Aorta (tissue), 5 donors: ENCODE data around the gene POMZP3. TPM values are rescaled to one million over a fixed set of nuclear protein-coding genes. Genes with fewer than 3 reads are reported as not detected.
"Not testable (repeated sequence)": the region's sequence is repeated elsewhere in the genome, so short reads cannot be mapped to it uniquely, and the experiment has no call there.

ENCODE experiments used
- ATAC-seq: fragments of 200-7000 bp; cut with Tn5 transposase; one replicate; pipeline ENCODE4 v1.9.1; 2022; ENCODE audit warnings: moderate library complexity; ENCODE audit not compliant: low FRiP score
- DNase-seq, 2 donors: peaks; one replicate each; pipeline ENCODE4 v3.0.0-alpha.2; 2020
- H3K27ac ChIP-seq, 2 donors: one replicate each; pipeline ENCODE4 v1.5.1; 2013; ENCODE audit warnings: low read length in 2 of 2, mild to moderate bottlenecking in 2 of 2, moderate library complexity in 2 of 2, control low read depth in 1 of 2, inconsistent platforms in 1 of 2, low read depth in 1 of 2
- H3K27me3 ChIP-seq, 2 donors: one replicate each; pipeline ENCODE4 v1.6.1; 2013; ENCODE audit warnings: control low read depth in 1 of 2, low read length in 1 of 2, mild to moderate bottlenecking in 1 of 2, moderate library complexity in 1 of 2; ENCODE audit not compliant: insufficient read depth in 2 of 2, control insufficient read depth in 1 of 2
- H3K36me3 ChIP-seq, 2 donors: one replicate each; pipeline ENCODE4 v1.6.1; 2013; ENCODE audit warnings: control low read depth in 1 of 2, low read length in 1 of 2, mild to moderate bottlenecking in 1 of 2; ENCODE audit not compliant: insufficient read depth in 2 of 2, control insufficient read depth in 1 of 2
- H3K4me1 ChIP-seq, 2 donors: one replicate each; pipeline ENCODE4 v1.6.1; 2013; ENCODE audit warnings: low read length in 2 of 2, control low read depth in 1 of 2, mild to moderate bottlenecking in 1 of 2, moderate library complexity in 1 of 2; ENCODE audit not compliant: insufficient read depth in 2 of 2, control insufficient read depth in 1 of 2
- H3K4me3 ChIP-seq, 2 donors: one replicate each; pipeline ENCODE4 v1.5.1; 2013; ENCODE audit warnings: low read length in 2 of 2, control low read depth in 1 of 2, mild to moderate bottlenecking in 1 of 2
- H3K9me3 ChIP-seq: one replicate; pipeline ENCODE4 v1.6.1; 2013; ENCODE audit warnings: mild to moderate bottlenecking, low read length; ENCODE audit not compliant: control insufficient read depth
- WGBS, 2 donors: extraction: QIAGEN DNeasy Blood & Tissue Kit; methylation state at CpG; one replicate each; pipeline ENCODE4 v1.1.7; 2013; 5-methylcytosine and 5-hydroxymethylcytosine counted together
- intact Hi-C, 2 donors: fragments of 100-400 bp; cut with DNase I; formaldehyde crosslinking; loops; one replicate each; pipeline versions ENCODE4 v1.14.2 to v1.15.0; 2022
- polyA plus RNA-seq, 2 donors: library from polyadenylated mRNA; stranded (reverse); fragments of 200-250 nt; gene quantifications; one replicate each; pipeline ENCODE4 v1.2.3, GENCODE V29; 2013
- total RNA-seq, 2 donors: library from RNA; stranded (reverse); fragmentation: NEBNext Ultra II Directional; extraction: Animal tissue kit (Norgen Biotek cat#: 25700); gene quantifications; one replicate each; pipeline ENCODE4 v1.2.1, GENCODE V29; 2021
- donor health status: healthy with polysubstance abuse.
- donor health status: Bipolar disorder and iron deficiency.
- donor health status: DM: no; HTN: no; CAD: no.
- donor health status: DM: no; HTN: no; CAD: no.
- donor health status: DM: yes; HTN: yes; CAD: no.

The POMZP3 gene
- total and polyA plus RNA-seq, 4 donors, result 8.1 to 13.4 (median 12.3) TPM

DNA sequence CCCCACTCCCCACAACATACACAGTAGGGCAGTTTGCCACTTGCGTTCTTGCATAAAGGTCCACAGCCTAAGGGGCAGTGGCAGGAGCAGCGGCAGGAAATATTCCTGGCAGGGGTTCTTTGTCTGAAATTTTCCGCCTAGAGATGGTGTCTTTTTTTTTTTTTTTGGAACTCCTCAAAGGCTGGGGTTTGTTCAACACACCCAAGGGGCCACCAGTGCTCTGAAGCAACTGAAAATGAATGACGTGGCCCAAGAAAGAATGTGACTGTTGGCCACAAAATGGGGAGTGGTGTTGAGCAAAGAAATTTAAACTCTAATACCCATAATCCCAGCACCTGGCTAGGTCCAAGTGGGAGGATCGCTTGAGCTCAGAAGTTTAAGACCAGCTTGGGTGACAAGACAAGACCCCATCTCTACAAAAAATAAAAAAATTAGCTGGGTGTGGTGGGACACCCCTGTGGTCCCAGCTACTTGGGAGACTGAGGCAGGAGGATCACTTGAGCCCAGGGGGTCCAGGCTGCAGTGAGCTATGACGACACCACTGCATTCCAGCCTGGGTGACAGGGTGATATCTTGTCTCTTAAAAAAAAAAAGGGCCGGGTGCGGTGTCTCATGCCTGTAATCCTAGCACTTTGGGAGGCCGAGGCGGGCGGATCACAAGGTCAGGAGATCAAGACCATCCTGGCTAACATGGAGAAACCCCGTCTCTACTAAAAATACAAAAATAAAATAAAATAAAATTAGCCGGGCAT lies 7.5 kb downstream of the POMZP3 start:
- H3K4me1 ChIP-seq, DNase-seq, H3K27ac ChIP-seq, H3K36me3 ChIP-seq, H3K9me3 ChIP-seq, intact Hi-C loops, ATAC-seq, H3K27me3 ChIP-seq, H3K4me3 ChIP-seq: not testable (repeated sequence)
- 47 to 66% methylated on average over 3 to 8 of the region's 13 CpGs for WGBS, 2 donors

DNA sequence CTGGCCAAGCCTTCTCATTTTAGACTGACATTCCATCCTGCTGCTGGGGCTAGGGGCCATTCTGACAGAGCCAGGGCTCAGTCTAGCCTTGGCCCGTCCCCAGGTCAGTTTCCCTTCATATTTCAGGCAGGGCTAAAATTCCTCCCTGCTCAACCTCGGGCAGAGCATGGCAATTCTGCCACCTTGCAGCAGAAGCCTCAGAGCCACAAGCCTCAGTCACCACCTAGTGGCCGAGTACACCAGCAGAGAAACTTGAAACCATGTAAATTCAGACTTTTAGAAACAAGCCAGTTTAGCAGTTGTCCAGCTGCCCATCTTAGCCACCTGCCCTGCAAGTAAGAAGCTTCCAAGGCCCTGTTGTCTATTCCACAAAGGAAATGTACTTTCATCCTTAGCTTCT lies 13.3 kb downstream of the POMZP3 start:
- H3K27ac ChIP-seq, intact Hi-C loops, H3K36me3 ChIP-seq, H3K27me3 ChIP-seq, H3K9me3 ChIP-seq, H3K4me3 ChIP-seq, ATAC-seq, H3K4me1 ChIP-seq: not testable (repeated sequence)
- WGBS, 2 donors, result 5% methylated on average over 2 of the region's 3 CpGs
- peak in 1 of 2 donors; percentile 73 for DNase-seq

DNA sequence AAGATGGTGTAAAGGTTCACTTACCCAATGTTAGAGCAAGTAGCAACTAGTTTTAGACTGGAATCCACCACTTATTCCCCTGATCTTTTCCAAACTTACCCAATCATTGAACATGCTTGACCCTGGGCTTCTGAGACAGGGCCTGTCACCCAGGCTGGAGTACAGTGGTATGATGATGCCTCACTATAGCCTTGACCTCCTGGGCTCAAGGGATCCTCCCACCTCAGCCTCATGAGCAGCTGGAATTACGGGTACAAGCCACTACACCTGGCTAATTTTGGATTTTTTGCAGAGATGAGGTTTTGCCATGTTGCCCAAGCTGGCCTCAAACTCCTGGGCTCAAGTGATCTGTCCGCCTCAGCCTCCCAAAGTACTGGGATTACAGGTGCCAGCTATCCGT lies 14.8 kb downstream of the POMZP3 start:
- intact Hi-C loops, ATAC-seq, H3K27me3 ChIP-seq, DNase-seq, H3K36me3 ChIP-seq, H3K27ac ChIP-seq, H3K9me3 ChIP-seq, H3K4me1 ChIP-seq, H3K4me3 ChIP-seq: not testable (repeated sequence)
- no CpG with 5 or more reads among the region's 3 CpGs for WGBS, 2 donors

DNA sequence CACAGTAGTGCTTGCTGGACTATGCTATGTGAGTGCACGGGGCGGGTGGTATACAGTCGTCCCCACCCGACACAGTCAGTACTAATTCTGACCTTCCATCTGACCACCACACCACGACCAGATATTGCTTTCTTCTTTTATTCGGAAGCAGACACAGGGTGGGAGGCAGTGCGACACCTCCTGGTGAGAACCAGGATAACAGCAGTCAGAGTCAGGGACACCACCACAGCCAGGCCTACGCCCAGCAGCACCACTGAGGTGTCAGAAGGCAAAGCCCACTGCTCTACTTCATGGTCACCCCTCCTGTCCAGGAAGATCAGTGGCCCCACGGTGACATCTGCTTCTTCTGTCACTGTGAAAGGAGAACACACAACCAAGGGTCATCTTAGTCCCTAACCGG lies 17.2 kb downstream of the POMZP3 start:
- not testable (repeated sequence) for ATAC-seq, H3K27me3 ChIP-seq

DNA sequence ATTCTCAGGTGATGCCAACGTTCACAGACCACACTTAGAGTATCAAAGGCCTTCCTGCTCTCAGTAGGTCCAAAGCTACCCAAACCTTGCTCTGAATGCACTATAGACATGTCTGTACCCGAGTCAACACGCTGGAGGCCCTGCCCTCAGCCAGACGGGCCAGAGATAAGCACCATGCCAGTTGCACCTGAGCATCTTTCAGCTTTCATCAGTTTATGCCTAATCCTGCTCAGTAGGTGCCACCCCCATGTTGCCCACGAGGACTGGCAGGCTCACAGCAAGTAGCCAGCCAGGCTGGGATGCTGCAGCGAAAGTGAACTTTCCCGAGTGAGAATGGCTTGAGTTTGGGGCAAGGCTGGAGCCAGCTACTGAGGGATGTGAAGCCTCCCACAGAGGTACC lies 18.6 kb downstream of the POMZP3 start:
- 68 to 73% methylated on average over 6 of the region's 7 CpGs for WGBS, 2 donors
- H3K4me3 ChIP-seq, H3K27me3 ChIP-seq, H3K4me1 ChIP-seq, H3K36me3 ChIP-seq, H3K27ac ChIP-seq, intact Hi-C loops, H3K9me3 ChIP-seq, DNase-seq, ATAC-seq: not testable (repeated sequence)

More for the DNA sequence above, 17.2 kb downstream of the POMZP3 start:
- H3K4me3 ChIP-seq, H3K27ac ChIP-seq, H3K36me3 ChIP-seq, intact Hi-C loops, H3K4me1 ChIP-seq, DNase-seq, H3K9me3 ChIP-seq: not testable (repeated sequence)
- WGBS, 2 donors, result 78 to 93% methylated on average over 2 of the region's 10 CpGs

DNA sequence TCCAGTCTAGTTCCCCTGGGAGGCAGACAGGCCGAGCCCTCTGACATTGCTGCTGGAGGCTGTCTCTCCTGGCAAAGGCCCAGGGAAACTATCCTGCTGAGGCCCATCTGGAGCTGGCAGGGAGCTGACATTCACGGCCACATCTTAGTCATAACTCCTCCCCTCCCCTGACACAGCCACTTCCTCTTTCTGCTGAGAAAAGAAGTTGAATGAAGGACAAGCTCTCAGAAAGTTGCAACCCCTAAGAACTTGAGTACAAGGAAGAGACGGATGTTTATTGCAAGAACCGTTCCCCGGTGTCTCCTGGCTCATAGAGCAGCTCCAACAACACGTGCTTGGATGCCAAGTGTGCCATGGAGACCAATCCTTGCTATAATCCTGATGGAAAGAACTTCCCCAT lies 21.1 kb downstream of the POMZP3 start:
- H3K36me3 ChIP-seq, H3K27me3 ChIP-seq, intact Hi-C loops, H3K4me1 ChIP-seq, H3K9me3 ChIP-seq, H3K27ac ChIP-seq, H3K4me3 ChIP-seq: not testable (repeated sequence)
- ATAC-seq (peak; percentile 96), DNase-seq (peak; percentile 84 to 86)
- WGBS, 2 donors, result 1 to 2% methylated on average over 5 of the region's 6 CpGs

DNA sequence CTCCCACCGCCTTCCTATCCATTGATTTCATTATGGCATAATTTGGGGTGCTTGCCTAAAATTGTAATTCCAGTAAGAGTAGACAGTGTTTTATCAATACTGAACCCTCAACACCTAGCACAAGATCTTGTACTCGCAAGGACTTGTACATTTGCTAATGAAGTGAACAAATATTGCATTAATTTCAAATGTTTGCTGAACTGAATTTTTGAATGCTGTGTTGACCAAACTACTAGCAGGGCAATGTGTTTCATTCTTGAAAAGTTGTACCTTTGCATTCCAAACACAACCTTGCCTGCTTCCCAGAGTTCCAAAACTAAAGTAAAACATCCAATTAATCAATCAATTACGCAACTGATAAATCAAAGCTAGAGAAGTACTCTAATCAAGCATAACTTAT lies 26.4 kb downstream of the POMZP3 start:
- WGBS, 2 donors, result 96 to 98% methylated on average over 3 of the region's 3 CpGs
- H3K4me1 ChIP-seq, H3K9me3 ChIP-seq, intact Hi-C loops, H3K4me3 ChIP-seq, H3K27ac ChIP-seq, H3K36me3 ChIP-seq, H3K27me3 ChIP-seq, ATAC-seq, DNase-seq: not testable (repeated sequence)

DNA sequence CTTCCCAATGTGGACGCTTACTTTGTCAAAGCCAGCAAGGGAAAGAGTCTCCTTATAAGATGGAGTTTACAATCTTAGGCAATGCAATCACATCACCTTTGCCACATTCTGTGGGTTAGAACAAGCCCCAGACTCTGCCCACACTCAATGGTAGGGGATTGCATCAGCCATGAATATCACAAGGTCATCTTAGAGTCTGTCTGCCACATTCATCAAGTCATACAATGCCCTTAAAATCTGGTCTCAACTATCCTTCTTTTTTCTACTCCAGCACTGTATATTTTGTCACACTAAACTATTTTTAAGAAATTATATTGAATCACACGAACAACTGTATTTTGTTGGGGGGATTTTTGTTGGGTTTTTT lies 27.0 kb downstream of the POMZP3 start:
- H3K27ac ChIP-seq, DNase-seq, H3K9me3 ChIP-seq, H3K27me3 ChIP-seq, H3K36me3 ChIP-seq, H3K4me1 ChIP-seq, intact Hi-C loops, H3K4me3 ChIP-seq: not testable (repeated sequence)
- 88 to 89% methylated on average over 1 of the region's 2 CpGs for WGBS, 2 donors
- ATAC-seq, result peak; percentile 15

DNA sequence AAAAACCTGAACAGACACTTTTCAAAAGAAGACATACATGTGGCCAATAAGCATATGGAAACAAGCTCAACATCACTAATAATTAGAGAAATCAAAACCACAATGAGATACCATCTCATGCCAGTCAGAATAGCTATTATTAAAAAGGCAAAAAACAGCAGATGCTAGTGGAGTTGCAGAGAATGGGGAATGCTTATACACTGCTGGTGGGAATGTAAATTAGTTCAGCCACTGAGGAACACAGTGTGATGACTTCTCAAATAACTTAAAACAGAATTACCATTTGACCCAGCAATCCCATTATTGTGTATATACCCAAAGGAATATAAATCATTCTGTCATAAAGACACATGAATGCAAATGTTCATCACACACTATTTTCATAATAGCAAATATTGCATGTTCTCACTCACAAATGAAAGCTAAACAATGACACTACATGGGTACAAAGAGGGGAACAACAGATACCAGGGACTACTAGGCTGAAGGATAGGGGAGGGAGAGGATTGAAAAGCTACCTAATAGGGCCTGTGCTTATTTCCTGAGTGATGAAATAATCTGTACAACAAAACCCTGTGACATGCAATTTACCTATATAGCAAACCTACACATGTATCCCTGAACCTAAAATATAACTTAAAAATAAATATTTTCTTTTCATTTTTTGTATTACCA lies 28.4 kb downstream of the POMZP3 start:
- H3K27ac ChIP-seq, intact Hi-C loops, H3K4me1 ChIP-seq, H3K27me3 ChIP-seq, H3K36me3 ChIP-seq, H3K9me3 ChIP-seq, H3K4me3 ChIP-seq, ATAC-seq, DNase-seq: not testable (repeated sequence)
